H9 (cell line): ENCODE results near the gene LPAR1. TPM values are rescaled to one million over a fixed set of nuclear protein-coding genes. Genes with fewer than 3 reads are reported as not detected.

Experiments
- DNase-seq: peaks from one replicate; pipeline ENCODE4 v3.0.0-alpha.2; 2017
- H2AFZ ChIP-seq: one replicate; pipeline ENCODE4 v1.6.1; 2013; ENCODE audit warnings: mild to moderate bottlenecking, low read length, control low read depth, moderate library complexity
- H2AK5ac ChIP-seq: 2 replicates; pipeline ENCODE4 v1.6.1; 2013; ENCODE audit warnings: low read length, control low read depth, mixed read lengths; ENCODE audit not compliant: insufficient read length
- H2BK120ac ChIP-seq: one replicate; pipeline ENCODE4 v1.6.1; 2013; ENCODE audit warnings: low read depth, mild to moderate bottlenecking, low read length, control low read depth, inconsistent platforms; ENCODE audit not compliant: poor library complexity, severe bottlenecking
- H2BK12ac ChIP-seq: 2 replicates; pipeline ENCODE4 v1.6.1; 2013; ENCODE audit warnings: low read length, control low read depth, mixed read lengths, low read depth; ENCODE audit not compliant: insufficient read length
- H2BK15ac ChIP-seq: 2 replicates; pipeline ENCODE4 v1.6.1; 2013; ENCODE audit warnings: low read depth, low read length, control low read depth
- H2BK20ac ChIP-seq: one replicate; pipeline ENCODE4 v1.6.1; 2013; ENCODE audit warnings: low read depth, mild to moderate bottlenecking, low read length, control low read depth, inconsistent platforms; ENCODE audit not compliant: poor library complexity, severe bottlenecking
- H2BK5ac ChIP-seq: 2 replicates; pipeline ENCODE4 v1.6.1; 2013; ENCODE audit warnings: low read length, control low read depth, mixed read lengths; ENCODE audit not compliant: insufficient read length
- H3K14ac ChIP-seq: 2 replicates; pipeline ENCODE4 v1.6.1; 2013; ENCODE audit warnings: low read length, control low read depth; ENCODE audit not compliant: insufficient read depth
- H3K18ac ChIP-seq: 2 replicates; pipeline ENCODE4 v1.6.1; 2013; ENCODE audit warnings: low read depth, mild to moderate bottlenecking, mixed read lengths, low read length, control low read depth; ENCODE audit not compliant: insufficient read length
- H3K23ac ChIP-seq: 2 replicates; pipeline ENCODE4 v1.6.1; 2013; ENCODE audit warnings: low read length, control low read depth, mixed read lengths, low read depth; ENCODE audit not compliant: insufficient read length
- H3K23me2 ChIP-seq: 2 replicates; pipeline ENCODE4 v1.6.1; 2013; ENCODE audit warnings: low read depth, mild to moderate bottlenecking, mixed read lengths, low read length, control low read depth; ENCODE audit not compliant: insufficient read length, poor library complexity, severe bottlenecking
- H3K27ac ChIP-seq: 2 replicates; pipeline ENCODE4 v1.5.1; 2013; ENCODE audit warnings: low read length, control low read depth, mixed read lengths, low read depth; ENCODE audit not compliant: insufficient read length
- H3K27me3 ChIP-seq: 2 replicates; pipeline ENCODE4 v1.6.1; 2013; ENCODE audit warnings: low read length, control low read depth, inconsistent platforms; ENCODE audit not compliant: insufficient read depth
- H3K4ac ChIP-seq: 2 replicates; pipeline ENCODE4 v1.6.1; 2013; ENCODE audit warnings: low read depth, mild to moderate bottlenecking, control low read depth, inconsistent platforms, low read length, moderate library complexity
- H3K4me1 ChIP-seq: 2 replicates; pipeline ENCODE4 v1.6.1; 2013; ENCODE audit warnings: low read length, control low read depth, inconsistent platforms; ENCODE audit not compliant: insufficient read depth
- H3K4me2 ChIP-seq: 2 replicates; pipeline ENCODE4 v1.6.1; 2013; ENCODE audit warnings: low read length, control low read depth, mixed read lengths; ENCODE audit not compliant: insufficient read length, insufficient read depth
- H3K56ac ChIP-seq: 2 replicates; pipeline ENCODE4 v1.6.1; 2013; ENCODE audit warnings: low read depth, mild to moderate bottlenecking, mixed read lengths, low read length, control low read depth; ENCODE audit not compliant: insufficient read length
- H3K79me1 ChIP-seq: 2 replicates; pipeline ENCODE4 v1.6.1; 2013; ENCODE audit warnings: low read depth, mild to moderate bottlenecking, moderate library complexity, low read length, control low read depth, inconsistent platforms; ENCODE audit not compliant: insufficient read depth, poor library complexity, severe bottlenecking
- H3K79me2 ChIP-seq: 2 replicates; pipeline ENCODE4 v1.6.1; 2013; ENCODE audit warnings: low read length, control low read depth, inconsistent platforms; ENCODE audit not compliant: insufficient read depth
- H3K9ac ChIP-seq: 2 replicates; pipeline ENCODE4 v1.6.1; 2013; ENCODE audit warnings: low read length, control low read depth, mixed read lengths; ENCODE audit not compliant: insufficient read length; ENCODE audit errors: extremely low read depth
- H3K9me3 ChIP-seq: one replicate; pipeline ENCODE4 v1.6.1; 2013; ENCODE audit warnings: low read depth, low read length, inconsistent platforms; ENCODE audit not compliant: control insufficient read depth
- H3T11ph ChIP-seq: one replicate; pipeline ENCODE4 v1.6.1; 2013; ENCODE audit warnings: mild to moderate bottlenecking, low read length, control low read depth, inconsistent platforms
- H4K20me1 ChIP-seq: one replicate; pipeline ENCODE4 v1.6.1; 2013; ENCODE audit not compliant: control insufficient read depth, insufficient read length, insufficient read depth
- H4K5ac ChIP-seq: 2 replicates; pipeline ENCODE4 v1.6.1; 2013; ENCODE audit warnings: low read depth, mild to moderate bottlenecking, mixed read lengths, low read length, control low read depth; ENCODE audit not compliant: insufficient read length
- H4K8ac ChIP-seq: replicated peaks from 2 replicates; pipeline ENCODE4 v1.6.1; 2013; ENCODE audit warnings: low read length, control low read depth, mixed read lengths, low read depth; ENCODE audit not compliant: insufficient read length
- H4K91ac ChIP-seq: 2 replicates; pipeline ENCODE4 v1.6.1; 2013; ENCODE audit warnings: low read depth, mild to moderate bottlenecking, moderate library complexity, mixed read lengths, low read length, control low read depth; ENCODE audit not compliant: insufficient read length
- H3K27ac Mint-ChIP-seq, 3 experiments: 2 replicates in 2 of 3; 3 replicates in 1 of 3; pipeline ENCODE4 v1.8.0; 2020 to 2021; ENCODE audit warnings: mixed read lengths in 3 of 3, mild to moderate bottlenecking in 1 of 3, moderate library complexity in 1 of 3
- H3K27me3 Mint-ChIP-seq: 2 replicates; pipeline ENCODE4 v1.8.0; 2021; ENCODE audit warnings: low read depth, mild to moderate bottlenecking, moderate library complexity, mixed read lengths
- H3K36me3 Mint-ChIP-seq, 3 experiments: 2 replicates in 2 of 3; 3 replicates in 1 of 3; pipeline ENCODE4 v1.8.0; 2020 to 2021; ENCODE audit warnings: low read depth in 3 of 3, mixed read lengths in 3 of 3; ENCODE audit not compliant: insufficient read depth in 1 of 3
- H3K4me1 Mint-ChIP-seq, 2 experiments: 2 replicates each; pipeline ENCODE4 v1.8.0; 2020; ENCODE audit warnings: mixed read lengths in 2 of 2
- H3K4me3 Mint-ChIP-seq, 2 experiments: 2 replicates in 1 of 2; 3 replicates in 1 of 2; pipeline ENCODE4 v1.8.0; 2020 to 2021; ENCODE audit warnings: mild to moderate bottlenecking in 2 of 2, mixed read lengths in 2 of 2, moderate library complexity in 1 of 2
- H3K9me3 Mint-ChIP-seq, 2 experiments: 2 replicates in 1 of 2; 3 replicates in 1 of 2; pipeline ENCODE4 v1.8.0; 2020; ENCODE audit warnings: mild to moderate bottlenecking in 2 of 2, mixed read lengths in 2 of 2, moderate library complexity in 1 of 2
- CTCF ChIP-seq: fragments of 200-600 bp; sonication (generic); conservative IDR thresholded peaks from 3 replicates; pipeline ENCODE4 v1.8.0; 2021; ENCODE audit warnings: antibody characterized with exemption, mild to moderate bottlenecking
- WGBS: extraction: QIAGEN DNeasy Blood & Tissue Kit; methylation state at CpG from one replicate; pipeline ENCODE4 v1.1.7; 2013; ENCODE audit warnings: missing lambda C conversion rate, low lambda C conversion rate, mixed read lengths; ENCODE audit not compliant: insufficient read length; ENCODE audit errors: extremely low coverage; 5-methylcytosine and 5-hydroxymethylcytosine counted together
- total RNA-seq: library from RNA; stranded (reverse); gene quantifications from 2 replicates; pipeline ENCODE4 v1.2.1, GENCODE V29; 2021

LPAR1 gene
- total RNA-seq, 1 experiment from 2014 or later, result 1.3 TPM

- Histone ChIP-seq H4K8ac (no peak overlapping the region), H3K79me1 (no peaks in the 10 kb centered on the region), H3K4ac (no peak overlapping the region), H2BK12ac (no peak overlapping the region), H3K27ac (no peak overlapping the region), H3K9ac (no peak overlapping the region), H2AFZ (no peak overlapping the region), H3K23me2 (no peaks in the 10 kb centered on the region), H3K4me2 (no peak overlapping the region), H2BK5ac (no peak overlapping the region), H2BK15ac (no peak overlapping the region), H4K5ac (no peak overlapping the region), H3K79me2 (no peaks in the 10 kb centered on the region), H3K4me1 (no peaks in the 10 kb centered on the region), H3K18ac (no peak overlapping the region), H2AK5ac (no peak overlapping the region), H3T11ph (no peak overlapping the region), H4K91ac (no peak overlapping the region), H3K27me3 (no peaks in the 10 kb centered on the region), H3K23ac (no peak overlapping the region), H4K20me1 (no peaks in the 10 kb centered on the region), H3K14ac (no peak overlapping the region), H2BK120ac (no peak overlapping the region), H3K56ac (no peak overlapping the region), H3K9me3 (no peaks in the 10 kb centered on the region), H2BK20ac (no peak overlapping the region)
- Mint-ChIP-seq H3K9me3 (peaks cover 0 to 4% of the 10 kb centered on the region in 2 experiments; a peak in 1 of 5 replicates), H3K36me3 (peaks cover 0 to 3% (median 0%) of the 10 kb centered on the region in 3 experiments; a peak in 2 of 7 replicates), H3K27me3 (no peaks in the 10 kb centered on the region), H3K27ac (no peak overlapping the region; a peak in 1 of 7 replicates), H3K4me1 (no peaks in the 10 kb centered on the region), H3K4me3 (no peak overlapping the region)
- TF ChIP-seq CTCF, result no peak
- no CpG with 5 or more reads among the region's 3 CpGs for WGBS
- DNase-seq, result no peak
Measured at GRCh38 chr9:111023128-111023527, 15.1 kb downstream of the LPAR1 start.
